Sigmoid colon (tissue), 4 donors: Measurements from ENCODE around the gene TECPR2.
A peak's percentile ranks its signal among the peaks of the same experiment; 100 is the strongest.

Experiments used
- POLR2A ChIP-seq, 2 donors: fragments of 450-650 bp; IDR thresholded peaks; one replicate each; pipeline ENCODE4 v1.6.1; 2016; ENCODE audit warnings: antibody characterized with exemption in 2 of 2, mild to moderate bottlenecking in 2 of 2, moderate library complexity in 2 of 2
- POLR2AphosphoS5 ChIP-seq, 4 donors: sonication (generic); formaldehyde crosslinking; IDR thresholded peaks; one replicate each; pipeline ENCODE4 v1.6.1; 2017; ENCODE audit warnings: antibody characterized with exemption in 4 of 4
- TF ChIP-seq, protein P1 (sequence below), 4 experiments: fragments of 450-650 bp in 3 of 4; fragments of 200-600 bp in 1 of 4; IDR thresholded peaks; one replicate each; pipeline ENCODE4 v1.5.1; 2016 to 2019; ENCODE audit warnings: antibody characterized with exemption in 4 of 4, mild to moderate bottlenecking in 3 of 4, moderate library complexity in 2 of 4

GRCh38 chr14:102509746-102510615 lies 147.2 kb downstream of the TECPR2 start, which contains the start of gene ANKRD9:
- TF ChIP-seq, protein P1, sequence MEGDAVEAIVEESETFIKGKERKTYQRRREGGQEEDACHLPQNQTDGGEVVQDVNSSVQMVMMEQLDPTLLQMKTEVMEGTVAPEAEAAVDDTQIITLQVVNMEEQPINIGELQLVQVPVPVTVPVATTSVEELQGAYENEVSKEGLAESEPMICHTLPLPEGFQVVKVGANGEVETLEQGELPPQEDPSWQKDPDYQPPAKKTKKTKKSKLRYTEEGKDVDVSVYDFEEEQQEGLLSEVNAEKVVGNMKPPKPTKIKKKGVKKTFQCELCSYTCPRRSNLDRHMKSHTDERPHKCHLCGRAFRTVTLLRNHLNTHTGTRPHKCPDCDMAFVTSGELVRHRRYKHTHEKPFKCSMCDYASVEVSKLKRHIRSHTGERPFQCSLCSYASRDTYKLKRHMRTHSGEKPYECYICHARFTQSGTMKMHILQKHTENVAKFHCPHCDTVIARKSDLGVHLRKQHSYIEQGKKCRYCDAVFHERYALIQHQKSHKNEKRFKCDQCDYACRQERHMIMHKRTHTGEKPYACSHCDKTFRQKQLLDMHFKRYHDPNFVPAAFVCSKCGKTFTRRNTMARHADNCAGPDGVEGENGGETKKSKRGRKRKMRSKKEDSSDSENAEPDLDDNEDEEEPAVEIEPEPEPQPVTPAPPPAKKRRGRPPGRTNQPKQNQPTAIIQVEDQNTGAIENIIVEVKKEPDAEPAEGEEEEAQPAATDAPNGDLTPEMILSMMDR (IDR thresholded peaks at IDR 0.05) = no peak
- TF ChIP-seq POLR2A (IDR thresholded peaks at IDR 0.05) (peak; percentile 11 to 70), POLR2AphosphoS5 (IDR thresholded peaks at IDR 0.05) (peak; percentile 72 to 89 (median 76))
